ENCODE measurements around the gene ERF. TPM values are rescaled to one million over a fixed set of nuclear protein-coding genes. Genes with fewer than 3 reads are reported as not detected.

The ERF gene
- total and polyA plus RNA-seq, 2 of the 4 experiments (the other 2 are of a cell fraction) = 5.2 to 32.4 TPM

DNA sequence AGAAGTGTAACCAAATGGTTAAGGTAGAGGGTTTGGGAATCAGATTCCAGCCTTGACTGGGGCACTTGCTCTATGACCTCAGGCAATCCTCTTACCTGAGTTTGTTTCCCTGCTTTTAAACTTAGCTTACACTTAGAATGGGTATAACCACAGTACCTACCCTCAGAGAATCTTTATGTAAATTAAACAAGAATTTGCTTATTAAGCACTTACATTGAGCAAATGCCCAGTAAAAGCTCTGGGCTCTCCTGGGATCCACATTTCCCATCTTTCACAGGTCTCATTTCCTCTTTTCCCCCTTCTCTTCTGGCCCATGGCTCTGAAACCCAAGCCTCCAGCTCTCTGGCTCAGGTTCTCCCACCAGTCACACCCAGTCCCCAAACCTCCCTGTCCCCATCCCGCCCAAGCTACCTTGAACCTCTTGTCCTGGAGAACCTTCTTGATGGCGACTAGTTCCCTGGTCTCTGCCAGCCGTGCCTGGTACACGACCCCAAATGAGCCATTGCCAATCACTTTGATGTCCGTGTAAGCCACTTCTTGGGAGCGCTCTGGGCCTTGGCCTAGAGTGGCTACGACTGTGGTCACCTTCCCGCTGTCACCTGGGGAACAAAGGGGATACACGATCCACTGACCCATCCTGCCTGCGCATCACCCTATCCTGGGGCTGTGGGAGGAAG lies 15.2 kb downstream of the ERF start:
- Histone ChIP-seq H2BK5ac (ENCODE audit: low read depth, low read length, poor library complexity, severe bottlenecking) (no peak overlapping the region), H2BK20ac (ENCODE audit: low read depth, low read length) (no peak overlapping the region), H3K9me1 (ENCODE audit: insufficient read depth, low read length) (peaks cover 4% of the 10 kb centered on the region; the same call in 1 of the 2 replicates), H3K9me3 (ENCODE audit: control insufficient read depth, insufficient read depth, low read length) (no peaks in the 10 kb centered on the region), H3K27me3 (ENCODE audit: control insufficient read depth, insufficient read depth, low read length) (no peaks in the 10 kb centered on the region), H3K4me2 (ENCODE audit: low read depth, low read length) (no peak overlapping the region), H3K4me1 (ENCODE audit: control insufficient read depth, insufficient read depth, low read length) (0 out of 2 replicates have a peak, but pooled peaks cover 2% of the 10 kb centered on the region), H4K91ac (ENCODE audit: insufficient read depth, low read depth, low read length) (no peak overlapping the region), H3K56ac (ENCODE audit: extremely low read depth, insufficient read depth, low read length) (no peak overlapping the region), H3K4ac (ENCODE audit: low read depth, low read length) (no peak overlapping the region), H2BK15ac (ENCODE audit: low read depth, low read length) (no peak overlapping the region), H3K14ac (replicated peaks; ENCODE audit: low read depth, low read length) (no peak overlapping the region), H3K36me3 (ENCODE audit: control insufficient read depth, insufficient read depth, low read length) (peaks cover 27% of the 10 kb centered on the region), H4K8ac (ENCODE audit: low read depth in 2 of 2, low read length in 2 of 2) (no peak overlapping the region), H3K4me3 (ENCODE audit: insufficient read depth, low read depth, low read length) (no peak overlapping the region), H4K20me1 (ENCODE audit: insufficient read depth, low read length) (peaks cover 18% of the 10 kb centered on the region), H3K79me1 (ENCODE audit: low read depth in 1 of 2, low read length in 2 of 2) (peaks cover 21 to 68% of the 10 kb centered on the region in 2 experiments), H2BK120ac (ENCODE audit: low read depth, low read length) (no peak overlapping the region), H4K5ac (ENCODE audit: low read depth, low read length) (no peak overlapping the region), H3K23ac (ENCODE audit: low read depth, low read length) (no peak overlapping the region), H3K18ac (ENCODE audit: low read depth, low read length) (no peak overlapping the region), H3K9ac (ENCODE audit: low read depth, low read length) (no peak overlapping the region), H2AK9ac (replicated peaks; ENCODE audit: low read depth, low read length, poor library complexity) (no peak overlapping the region), H2AK5ac (ENCODE audit: low read depth, low read length) (no peak overlapping the region), H3K27ac (ENCODE audit: insufficient read depth, low read length) (no peak overlapping the region), H2AFZ (replicated peaks; ENCODE audit: low read length, poor library complexity) (no peak overlapping the region)
- in situ Hi-C loops (cut with MboI; ENCODE audit: low sequenced_read_pairs) (no loop called here), dilution Hi-C loops (cut with HindIII; ENCODE audit: low sequenced_read_pairs, unreplicated experiment) (no loop called here), intact Hi-C loops (cut with micrococcal nuclease) (loop anchor here (5.0 kb wide), 1 partner anchor 132 kb away; no protein-coding TSS in a partner anchor)
- CTCF ChIA-PET = interaction anchor here (0.7 kb wide), 1 partner anchor 24 kb away, joined by 3 read pairs; no protein-coding TSS in a partner anchor
- DNase-seq (no peak), ATAC-seq (ENCODE audit: low read depth) (no peak)
- TF ChIP-seq RFX5 (IDR thresholded peaks at IDR 0.05; ENCODE audit: low read depth, low read length) = no peak
- peak; percentile 39 for TF ChIP-seq MAFK (IDR thresholded peaks at IDR 0.05; ENCODE audit: low read depth, low read length)
- WGBS, 2 experiments (ENCODE audit: extremely low coverage in 2 of 2, insufficient read length in 1 of 2) = 95% methylated on average over 4 of the region's 10 CpGs; no CpG with 5 or more reads in 1 of the 2 experiments
- POLR2A ChIA-PET (ENCODE audit: unreplicated experiment) = interaction anchor here (0.5 to 0.6 kb wide), 2 partner anchors 18 to 116 kb away, joined by 7 read pairs; no protein-coding TSS in a partner anchor
- BruUV-seq (replicated peaks) = no TSS peak
